SK-N-SH (cell line): ENCODE measurements around the gene RRP1B. TPM values are rescaled to one million over a fixed set of nuclear protein-coding genes. Genes with fewer than 3 reads are reported as not detected.

Experiments used
- CTCF ChIA-PET: fragments of 300-600, 350-600 bp; formaldehyde crosslinking; extraction: SDS; loops from one replicate; lab custom pipeline; 2021; lab: Yijun Ruan, JAX
- POLR2A ChIA-PET: fragments of 350-600 bp; sonication (Branson Sonifier 250); formaldehyde crosslinking; extraction: SDS; loops from one replicate; lab custom pipeline; 2020; ENCODE audit warnings: antibody characterized with exemption, inconsistent platforms; lab: Yijun Ruan, JAX
- DNase-seq: peaks from one replicate; pipeline ENCODE4 v3.0.0; 2012
- H2AFZ ChIP-seq: fragments of 200-600 bp; sonication (generic); 2 replicates; pipeline ENCODE4 v1.8.1; 2016; ENCODE audit warnings: antibody characterized with exemption, mild to moderate bottlenecking, low read depth
- H3F3A ChIP-seq: fragments of 200-600 bp; sonication (generic); replicated peaks from 2 replicates; pipeline ENCODE3; 2016; ENCODE audit warnings: antibody characterized with exemption, mild to moderate bottlenecking; ENCODE audit not compliant: insufficient read depth
- H3K27ac ChIP-seq, 2 experiments: fragments of 200-500 bp in 1 of 2; fragments of 200-600 bp in 1 of 2; sonication (Bioruptor generic) in 1 of 2; sonication (generic), shearing (Covaris generic) in 1 of 2; 2 replicates each; pipeline versions ENCODE4 v1.5.1 to v1.6.1; 2014 to 2016; ENCODE audit warnings: low read depth in 2 of 2, inconsistent platforms in 1 of 2, low read length in 1 of 2, mild to moderate bottlenecking in 1 of 2, mixed read lengths in 1 of 2
- H3K27me3 ChIP-seq: fragments of 200-600 bp; sonication (generic), shearing (Covaris generic); 2 replicates; pipeline ENCODE4 v1.6.1; 2016; ENCODE audit warnings: mixed run types; ENCODE audit not compliant: insufficient read depth
- H3K36me3 ChIP-seq, 2 experiments: fragments of 200-500 bp in 1 of 2; fragments of 200-600 bp in 1 of 2; sonication (Bioruptor generic) in 1 of 2; sonication (generic) in 1 of 2; replicated peaks in 1 of 2; 2 replicates each; pipeline versions ENCODE3 to v1.5.1; 2014 to 2016; ENCODE audit warnings: low read length in 1 of 2, mild to moderate bottlenecking in 1 of 2; ENCODE audit not compliant: insufficient read depth in 2 of 2, control insufficient read depth in 1 of 2
- H3K4me1 ChIP-seq, 2 experiments: fragments of 200-500 bp in 1 of 2; fragments of 200-600 bp in 1 of 2; sonication (Bioruptor generic) in 1 of 2; sonication (generic), shearing (Covaris generic) in 1 of 2; 2 replicates each; pipeline versions ENCODE4 v1.5.1 to v1.6.1; 2014 to 2016; ENCODE audit warnings: low read depth in 1 of 2, low read length in 1 of 2, mixed run types in 1 of 2; ENCODE audit not compliant: insufficient read depth in 2 of 2, control insufficient read depth in 1 of 2
- H3K4me2 ChIP-seq: fragments of 200-600 bp; sonication (generic), shearing (Covaris generic); 2 replicates; pipeline ENCODE4 v1.6.1; 2017; ENCODE audit warnings: mixed run types
- H3K4me3 ChIP-seq, 2 experiments: fragments of 200-500 bp in 1 of 2; fragments of 200-600 bp in 1 of 2; sonication (Bioruptor generic) in 1 of 2; sonication (generic), shearing (Covaris generic) in 1 of 2; 2 replicates each; pipeline versions ENCODE4 v1.5.1 to v1.8.1; 2014 to 2016; ENCODE audit warnings: low read depth in 2 of 2, inconsistent platforms in 1 of 2, low read length in 1 of 2, mild to moderate bottlenecking in 1 of 2, mixed read lengths in 1 of 2, moderate library complexity in 1 of 2
- H3K79me2 ChIP-seq: fragments of 200-600 bp; sonication (generic); 2 replicates; pipeline ENCODE4 v1.8.1; 2017; ENCODE audit warnings: mild to moderate bottlenecking; ENCODE audit not compliant: insufficient read depth
- H3K9ac ChIP-seq: fragments of 200-600 bp; sonication (generic); 2 replicates; pipeline ENCODE4 v1.6.1; 2017; ENCODE audit warnings: mixed run types
- H3K9me2 ChIP-seq: fragments of 200-600 bp; sonication (generic); 2 replicates; pipeline ENCODE4 v1.6.1; 2017; ENCODE audit warnings: mixed run types
- H3K9me3 ChIP-seq: fragments of 200-600 bp; sonication (generic); 2 replicates; pipeline ENCODE4 v1.6.1; 2017; ENCODE audit warnings: mixed run types, mild to moderate bottlenecking, moderate library complexity
- H4K20me1 ChIP-seq: fragments of 200-600 bp; sonication (generic); 2 replicates; pipeline ENCODE4 v1.6.1; 2017; ENCODE audit warnings: mild to moderate bottlenecking, mixed run types; ENCODE audit not compliant: insufficient read depth
- CHD2 ChIP-seq: fragments of 150-350 bp; IDR thresholded peaks from 2 replicates; pipeline ENCODE4 v1.6.1; 2018; ENCODE audit warnings: low read length; ENCODE audit not compliant: partially characterized antibody
- ELF1 ChIP-seq: IDR thresholded peaks from 2 replicates; pipeline ENCODE4 v1.4.0; 2012
- EP300 ChIP-seq, 2 experiments: IDR thresholded peaks; 2 replicates each; pipeline versions ENCODE4 v1.4.0 to v1.6.1; 2012; ENCODE audit warnings: borderline replicate concordance in 1 of 2, low read depth in 1 of 2, low read length in 1 of 2
- EZH2phosphoT487 ChIP-seq: fragments of 200-600 bp; sonication (generic); IDR thresholded peaks from 2 replicates; pipeline ENCODE4 v1.6.1; 2017; ENCODE audit warnings: low read depth, mixed run types, mild to moderate bottlenecking, antibody characterized with exemption, moderate library complexity, borderline replicate concordance
- FOXM1 ChIP-seq: IDR thresholded peaks from 2 replicates; pipeline ENCODE4 v1.4.0; 2012; ENCODE audit warnings: low read depth, mild to moderate bottlenecking
- MXI1 ChIP-seq: IDR thresholded peaks from 2 replicates; pipeline ENCODE4 v1.6.1; 2012; ENCODE audit warnings: mild to moderate bottlenecking, low read depth, low read length, improper control_type of control experiment
- POLR2AphosphoS5 ChIP-seq: IDR thresholded peaks from 2 replicates; pipeline ENCODE4 v1.6.1; 2012; ENCODE audit warnings: low read depth, low read length
- RXRA ChIP-seq: IDR thresholded peaks from 2 replicates; pipeline ENCODE4 v1.4.0; 2012; ENCODE audit warnings: low read depth, mild to moderate bottlenecking, borderline replicate concordance
- SIN3A ChIP-seq: IDR thresholded peaks from 2 replicates; pipeline ENCODE4 v1.6.1; 2012; ENCODE audit warnings: low read depth, mild to moderate bottlenecking, low read length, moderate library complexity, borderline replicate concordance
- TEAD4 ChIP-seq: IDR thresholded peaks from 2 replicates; pipeline ENCODE4 v1.4.0; 2012; ENCODE audit warnings: mild to moderate bottlenecking, borderline replicate concordance; ENCODE audit not compliant: insufficient read depth
- YY1 ChIP-seq: IDR thresholded peaks from 2 replicates; pipeline ENCODE4 v1.4.0; 2012; ENCODE audit warnings: low read depth, mild to moderate bottlenecking
- WGBS: methylation state at CpG from one replicate; pipeline ENCODE4 v1.1.6; 2017; ENCODE audit warnings: low lambda C conversion rate; 5-methylcytosine and 5-hydroxymethylcytosine counted together
- polyA plus RNA-seq, 3 experiments: library from polyadenylated mRNA; depleted of rRNA; stranded (reverse); fragments of >200 nt; gene quantifications; 2 replicates each; pipeline ENCODE4 v1.2.3, GENCODE V29; 2012
- TF ChIP-seq, protein P1 (sequence below): IDR thresholded peaks from 2 replicates; pipeline ENCODE4 v1.4.0; 2012; ENCODE audit warnings: low read depth, borderline replicate concordance
- TF ChIP-seq, protein P2 (sequence below): IDR thresholded peaks from 2 replicates; pipeline ENCODE4 v1.4.0; 2012; ENCODE audit warnings: low read depth
- TF ChIP-seq, protein P3 (sequence below): IDR thresholded peaks from 2 replicates; pipeline ENCODE4 v1.4.0; 2012; ENCODE audit warnings: low read depth, borderline replicate concordance
- TF ChIP-seq, protein P4 (sequence below): IDR thresholded peaks from 2 replicates; pipeline ENCODE4; 2012
- TF ChIP-seq, protein P5 (sequence below): fragments of 150-350 bp; IDR thresholded peaks from 2 replicates; pipeline ENCODE4 v1.6.1; 2016; ENCODE audit warnings: mild to moderate bottlenecking, low read depth, low read length

Gene RRP1B
- polyA plus RNA-seq, 1 of the 3 experiments (the other 2 are of a cell fraction): 10.4 TPM

DNA sequence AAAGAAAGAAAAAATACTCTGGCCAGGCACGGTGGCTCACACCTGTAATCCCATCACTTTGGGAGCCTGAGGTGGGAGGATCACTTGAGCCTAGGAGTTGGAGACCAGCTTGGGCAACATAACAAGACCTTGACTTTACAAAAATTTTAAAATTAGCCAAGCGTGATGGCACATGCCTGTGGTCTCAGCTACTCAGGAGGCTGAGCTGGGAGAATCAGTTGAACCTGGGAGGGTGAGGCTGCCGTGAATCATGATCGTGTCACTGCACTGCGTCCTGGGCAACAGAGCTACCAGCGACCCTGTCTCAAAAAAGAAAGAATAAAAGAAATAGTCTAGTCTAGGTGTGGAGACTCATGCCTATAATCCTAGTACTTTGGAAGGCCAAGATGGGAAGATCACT, 22.3 kb downstream of the RRP1B start:
- TF ChIP-seq TEAD4 (no peak), EP300 (IDR thresholded peaks at IDR 0.05; ENCODE audit: borderline replicate concordance in 1 of 2, low read depth in 1 of 2, low read length in 1 of 2) (no peak), ELF1 (no peak), RXRA (no peak), CHD2 (no peak), SIN3A (no peak), YY1 (no peak)
- TF ChIP-seq, protein P1, sequence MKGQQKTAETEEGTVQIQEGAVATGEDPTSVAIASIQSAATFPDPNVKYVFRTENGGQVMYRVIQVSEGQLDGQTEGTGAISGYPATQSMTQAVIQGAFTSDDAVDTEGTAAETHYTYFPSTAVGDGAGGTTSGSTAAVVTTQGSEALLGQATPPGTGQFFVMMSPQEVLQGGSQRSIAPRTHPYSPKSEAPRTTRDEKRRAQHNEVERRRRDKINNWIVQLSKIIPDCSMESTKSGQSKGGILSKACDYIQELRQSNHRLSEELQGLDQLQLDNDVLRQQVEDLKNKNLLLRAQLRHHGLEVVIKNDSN: no peak
- TF ChIP-seq, protein P2, sequence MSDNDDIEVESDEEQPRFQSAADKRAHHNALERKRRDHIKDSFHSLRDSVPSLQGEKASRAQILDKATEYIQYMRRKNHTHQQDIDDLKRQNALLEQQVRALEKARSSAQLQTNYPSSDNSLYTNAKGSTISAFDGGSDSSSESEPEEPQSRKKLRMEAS: no peak
- TF ChIP-seq, protein P3, sequence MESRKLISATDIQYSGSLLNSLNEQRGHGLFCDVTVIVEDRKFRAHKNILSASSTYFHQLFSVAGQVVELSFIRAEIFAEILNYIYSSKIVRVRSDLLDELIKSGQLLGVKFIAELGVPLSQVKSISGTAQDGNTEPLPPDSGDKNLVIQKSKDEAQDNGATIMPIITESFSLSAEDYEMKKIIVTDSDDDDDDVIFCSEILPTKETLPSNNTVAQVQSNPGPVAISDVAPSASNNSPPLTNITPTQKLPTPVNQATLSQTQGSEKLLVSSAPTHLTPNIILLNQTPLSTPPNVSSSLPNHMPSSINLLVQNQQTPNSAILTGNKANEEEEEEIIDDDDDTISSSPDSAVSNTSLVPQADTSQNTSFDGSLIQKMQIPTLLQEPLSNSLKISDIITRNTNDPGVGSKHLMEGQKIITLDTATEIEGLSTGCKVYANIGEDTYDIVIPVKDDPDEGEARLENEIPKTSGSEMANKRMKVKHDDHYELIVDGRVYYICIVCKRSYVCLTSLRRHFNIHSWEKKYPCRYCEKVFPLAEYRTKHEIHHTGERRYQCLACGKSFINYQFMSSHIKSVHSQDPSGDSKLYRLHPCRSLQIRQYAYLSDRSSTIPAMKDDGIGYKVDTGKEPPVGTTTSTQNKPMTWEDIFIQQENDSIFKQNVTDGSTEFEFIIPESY: no peak
- TF ChIP-seq, protein P4, sequence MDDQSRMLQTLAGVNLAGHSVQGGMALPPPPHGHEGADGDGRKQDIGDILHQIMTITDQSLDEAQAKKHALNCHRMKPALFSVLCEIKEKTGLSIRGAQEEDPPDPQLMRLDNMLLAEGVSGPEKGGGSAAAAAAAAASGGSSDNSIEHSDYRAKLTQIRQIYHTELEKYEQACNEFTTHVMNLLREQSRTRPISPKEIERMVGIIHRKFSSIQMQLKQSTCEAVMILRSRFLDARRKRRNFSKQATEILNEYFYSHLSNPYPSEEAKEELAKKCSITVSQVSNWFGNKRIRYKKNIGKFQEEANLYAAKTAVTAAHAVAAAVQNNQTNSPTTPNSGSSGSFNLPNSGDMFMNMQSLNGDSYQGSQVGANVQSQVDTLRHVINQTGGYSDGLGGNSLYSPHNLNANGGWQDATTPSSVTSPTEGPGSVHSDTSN: no peak
- 89% methylated on average over 6 of the region's 6 CpGs for WGBS
- H3K36me3 ChIP-seq: peaks cover 48 to 50% of the 10 kb centered on the region in 2 experiments
- no peak overlapping the region for H3K27ac ChIP-seq
- ChIA-PET CTCF (interaction anchor here (0.6 kb wide), 1 partner anchor 303 kb away, joined by 3 read pairs; no protein-coding TSS in a partner anchor), POLR2A (no interaction called here)
- H2AFZ ChIP-seq: no peak overlapping the region
- H3K79me2 ChIP-seq: peaks cover 32% of the 10 kb centered on the region; the same call in 1 of the 2 replicates
- no peaks in the 10 kb centered on the region for H3K27me3 ChIP-seq
- H3K4me1 ChIP-seq: no peaks in the 10 kb centered on the region
- H3K4me2 ChIP-seq: no peak overlapping the region
- no peak overlapping the region for H3K4me3 ChIP-seq
- H3K9me3 ChIP-seq: no peaks in the 10 kb centered on the region
- no peaks in the 10 kb centered on the region for H3K9me2 ChIP-seq
- DNase-seq: no peak
- no peaks in the 10 kb centered on the region for H4K20me1 ChIP-seq
- H3K9ac ChIP-seq: no peak overlapping the region
- H3F3A ChIP-seq: no peaks in the 10 kb centered on the region

DNA sequence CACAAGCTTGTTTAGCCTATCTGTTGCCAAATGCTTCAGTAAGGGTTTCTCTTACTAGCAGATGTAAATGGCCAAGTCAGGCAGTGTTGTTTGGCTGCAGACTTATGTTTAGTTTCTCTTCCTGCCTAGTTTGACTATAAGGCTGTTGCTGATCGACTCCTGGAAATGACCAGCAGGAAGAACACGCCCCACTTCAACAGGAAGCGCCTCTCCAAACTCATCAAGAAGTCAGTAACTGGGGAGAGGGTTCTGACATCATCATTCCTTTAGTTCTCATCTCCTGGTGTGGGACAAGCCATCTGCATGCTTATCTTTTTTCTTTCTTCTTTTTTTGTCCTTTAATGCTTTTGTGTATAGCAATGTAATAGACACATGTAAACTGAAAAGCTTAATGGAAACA, 25.1 kb downstream of the RRP1B start:
- Histone ChIP-seq H3K9ac (no peak overlapping the region), H3K27me3 (no peaks in the 10 kb centered on the region), H3F3A (no peaks in the 10 kb centered on the region), H3K4me1 (no peaks in the 10 kb centered on the region), H3K4me2 (no peak overlapping the region), H3K9me2 (no peaks in the 10 kb centered on the region), H4K20me1 (no peaks in the 10 kb centered on the region), H3K79me2 (peaks cover 22% of the 10 kb centered on the region; the same call in 1 of the 2 replicates), H3K4me3 (no peak overlapping the region), H2AFZ (no peak overlapping the region), H3K9me3 (no peaks in the 10 kb centered on the region), H3K36me3 (peaks cover 42 to 58% of the 10 kb centered on the region in 2 experiments), H3K27ac (no peak overlapping the region)
- ChIA-PET POLR2A (no interaction called here), CTCF (interaction anchor here (1.2 to 1.7 kb wide), 2 partner anchors 8 to 9 kb away, joined by 3 to 4 read pairs; no protein-coding TSS in a partner anchor)
- 86% methylated on average over 3 of the region's 3 CpGs for WGBS
- no peak for DNase-seq
- TF ChIP-seq EZH2phosphoT487: no peak
- TF ChIP-seq SIN3A: no peak
- no peak for TF ChIP-seq POLR2AphosphoS5
- no peak for TF ChIP-seq ELF1
- TF ChIP-seq, protein P5, sequence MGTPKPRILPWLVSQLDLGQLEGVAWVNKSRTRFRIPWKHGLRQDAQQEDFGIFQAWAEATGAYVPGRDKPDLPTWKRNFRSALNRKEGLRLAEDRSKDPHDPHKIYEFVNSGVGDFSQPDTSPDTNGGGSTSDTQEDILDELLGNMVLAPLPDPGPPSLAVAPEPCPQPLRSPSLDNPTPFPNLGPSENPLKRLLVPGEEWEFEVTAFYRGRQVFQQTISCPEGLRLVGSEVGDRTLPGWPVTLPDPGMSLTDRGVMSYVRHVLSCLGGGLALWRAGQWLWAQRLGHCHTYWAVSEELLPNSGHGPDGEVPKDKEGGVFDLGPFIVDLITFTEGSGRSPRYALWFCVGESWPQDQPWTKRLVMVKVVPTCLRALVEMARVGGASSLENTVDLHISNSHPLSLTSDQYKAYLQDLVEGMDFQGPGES: no peak
- TF ChIP-seq, protein P4: no peak
- TF ChIP-seq, protein P1: no peak
- no peak for TF ChIP-seq CHD2
- TF ChIP-seq FOXM1: no peak
- no peak for TF ChIP-seq MXI1
- TF ChIP-seq, protein P2: no peak
